ENCODE results near the gene CFHR3.

Gene CFHR3

DNA sequence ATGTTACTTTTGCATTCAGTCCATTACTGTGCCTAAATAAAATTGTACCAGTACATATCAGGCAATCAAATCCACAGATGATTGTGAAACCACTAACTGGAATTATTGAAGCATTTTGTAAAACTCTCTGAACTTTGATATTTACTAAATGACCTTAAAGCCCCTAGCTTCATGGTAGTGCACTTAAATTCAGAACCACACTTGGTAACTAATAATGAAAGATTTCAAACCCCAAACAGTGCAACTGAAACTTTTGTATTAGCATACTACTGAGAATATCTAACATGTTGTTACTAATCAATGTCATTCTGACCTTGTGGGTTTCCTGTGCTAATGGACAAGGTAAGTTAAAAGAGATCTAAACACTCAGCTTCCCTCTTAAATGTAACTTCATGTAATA, at the start of gene CFHR3:
Gene CFHR3, plus strand, starts transcription at position 238 of the 400 bp plus-strand sequence. Its CDS starts 47 bp downstream, at position 285.
- TF ChIP-seq, protein P1, sequence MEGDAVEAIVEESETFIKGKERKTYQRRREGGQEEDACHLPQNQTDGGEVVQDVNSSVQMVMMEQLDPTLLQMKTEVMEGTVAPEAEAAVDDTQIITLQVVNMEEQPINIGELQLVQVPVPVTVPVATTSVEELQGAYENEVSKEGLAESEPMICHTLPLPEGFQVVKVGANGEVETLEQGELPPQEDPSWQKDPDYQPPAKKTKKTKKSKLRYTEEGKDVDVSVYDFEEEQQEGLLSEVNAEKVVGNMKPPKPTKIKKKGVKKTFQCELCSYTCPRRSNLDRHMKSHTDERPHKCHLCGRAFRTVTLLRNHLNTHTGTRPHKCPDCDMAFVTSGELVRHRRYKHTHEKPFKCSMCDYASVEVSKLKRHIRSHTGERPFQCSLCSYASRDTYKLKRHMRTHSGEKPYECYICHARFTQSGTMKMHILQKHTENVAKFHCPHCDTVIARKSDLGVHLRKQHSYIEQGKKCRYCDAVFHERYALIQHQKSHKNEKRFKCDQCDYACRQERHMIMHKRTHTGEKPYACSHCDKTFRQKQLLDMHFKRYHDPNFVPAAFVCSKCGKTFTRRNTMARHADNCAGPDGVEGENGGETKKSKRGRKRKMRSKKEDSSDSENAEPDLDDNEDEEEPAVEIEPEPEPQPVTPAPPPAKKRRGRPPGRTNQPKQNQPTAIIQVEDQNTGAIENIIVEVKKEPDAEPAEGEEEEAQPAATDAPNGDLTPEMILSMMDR (IDR thresholded peaks at IDR 0.05; ENCODE audit: low read depth, low read length, missing control alignments): no peak
- no peak within 1 kb of the TSS for H3K4me3 ChIP-seq (replicated peaks; ENCODE audit: low read depth, low read length)
- no peak for DNase-seq (ENCODE audit: extremely low read depth, low read depth)

DNA sequence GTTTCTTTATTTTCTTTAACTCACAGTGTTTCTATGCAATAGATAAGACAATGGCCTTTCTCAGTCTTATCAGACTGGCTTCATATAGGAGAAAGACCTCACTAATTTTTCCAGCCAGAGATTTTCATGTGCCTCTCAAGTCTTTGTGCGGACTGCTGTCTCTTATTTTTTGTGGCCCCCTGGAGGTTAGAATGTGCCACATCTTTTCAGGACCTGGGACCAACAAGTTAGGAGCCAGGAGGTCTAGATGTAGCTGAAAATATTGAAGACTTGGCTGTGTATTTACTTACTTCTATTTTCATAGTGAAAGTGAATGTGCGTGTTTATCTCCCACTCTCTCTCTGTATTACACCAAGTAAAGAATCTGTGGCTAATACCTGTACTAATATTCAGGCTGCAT, 42.1 kb upstream of the CFHR3 start:
- TF ChIP-seq, protein P1 (IDR thresholded peaks at IDR 0.05; ENCODE audit: low read depth, low read length, missing control alignments): peak; percentile 29
- no peak overlapping the region for H3K4me3 ChIP-seq (replicated peaks; ENCODE audit: low read depth, low read length)
- DNase-seq (ENCODE audit: extremely low read depth, low read depth): no peak

DNA sequence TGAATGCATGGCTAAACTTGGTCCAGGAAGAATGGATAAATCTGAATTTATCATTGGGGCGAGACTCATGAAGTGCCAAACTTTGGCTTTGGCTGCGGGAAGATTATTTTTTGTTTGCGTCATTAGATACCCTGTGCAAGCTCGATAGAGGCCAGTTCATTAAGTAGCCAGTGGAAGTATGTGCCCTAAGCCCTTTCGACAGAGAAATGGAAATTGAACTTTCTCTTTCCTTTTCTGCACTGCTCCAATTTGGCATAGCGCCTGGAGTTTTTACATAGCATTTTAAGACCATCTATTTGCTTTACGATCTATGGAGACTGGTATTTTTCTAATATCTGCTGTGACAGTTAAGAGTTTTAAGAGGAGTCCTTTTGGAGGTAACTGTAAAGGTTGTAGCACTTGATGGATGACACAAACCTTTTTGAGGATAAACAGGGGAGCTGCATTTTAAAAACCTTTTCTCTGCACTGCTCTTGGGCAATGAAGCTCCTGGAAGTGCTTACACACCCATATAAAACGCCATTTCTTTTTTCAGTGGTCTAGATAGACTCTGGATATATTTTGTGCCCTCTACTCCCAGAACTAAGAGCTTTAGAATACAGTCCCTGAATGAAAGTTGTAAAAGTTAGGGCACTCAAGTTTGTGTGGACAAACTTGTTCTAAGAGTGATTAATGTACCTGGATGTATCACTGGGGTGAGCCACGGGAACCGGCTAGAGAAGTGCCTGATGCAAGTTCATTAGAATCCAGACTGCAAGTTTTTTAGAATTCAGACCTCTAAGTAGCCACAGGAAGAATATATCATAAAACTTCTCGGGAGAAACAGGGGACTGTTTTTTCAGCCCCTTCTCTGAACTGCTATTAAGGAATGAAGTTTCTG, 41.3 kb upstream of the CFHR3 start:
- no peak for DNase-seq (ENCODE audit: extremely low read depth, low read depth)
- TF ChIP-seq, protein P1 (IDR thresholded peaks at IDR 0.05; ENCODE audit: low read depth, low read length, missing control alignments): no peak
- no peak overlapping the region for H3K4me3 ChIP-seq (replicated peaks; ENCODE audit: low read depth, low read length)

DNA sequence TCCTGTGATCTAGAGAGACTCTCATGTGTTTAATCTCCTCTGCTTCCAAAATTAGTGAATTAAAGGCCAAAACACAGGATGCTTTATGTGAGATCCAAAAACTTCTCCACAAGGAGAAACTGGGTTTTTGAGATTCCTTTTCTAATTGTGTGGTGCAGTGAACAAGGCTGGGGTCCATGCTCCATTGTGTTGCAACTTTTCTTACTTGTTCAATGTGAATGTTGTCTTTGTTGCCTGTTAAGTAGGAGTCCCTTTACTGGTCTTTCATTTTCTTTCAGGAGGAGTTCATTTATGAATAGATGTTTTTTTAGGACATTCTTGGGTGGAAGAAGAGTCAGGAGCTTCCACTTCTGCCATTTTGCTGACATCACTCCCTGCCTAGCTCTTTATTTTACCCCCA, 40.6 kb upstream of the CFHR3 start:
- TF ChIP-seq, protein P1 (IDR thresholded peaks at IDR 0.05; ENCODE audit: low read depth, low read length, missing control alignments): no peak
- no peak for DNase-seq (ENCODE audit: extremely low read depth, low read depth)
- H3K4me3 ChIP-seq (replicated peaks; ENCODE audit: low read depth, low read length): no peak overlapping the region

DNA sequence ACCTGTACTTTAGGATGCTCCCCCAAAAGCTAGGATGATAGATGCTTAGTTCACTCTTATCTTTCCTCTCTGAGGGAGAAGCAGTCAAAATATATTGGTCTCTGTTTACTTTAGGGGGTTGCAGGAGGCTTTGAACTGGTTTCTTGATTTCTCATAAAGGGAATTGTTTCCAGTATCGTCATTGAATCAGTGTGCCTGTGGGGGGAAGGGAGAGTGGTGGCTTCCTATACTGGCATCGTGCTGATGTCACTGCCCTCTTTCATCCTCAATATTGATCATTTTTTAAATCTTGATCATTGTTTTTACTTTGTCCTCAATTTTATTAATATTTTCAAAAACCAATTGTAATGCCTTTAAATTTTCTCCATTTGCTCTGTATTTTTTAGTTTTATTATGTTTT, 40.2 kb upstream of the CFHR3 start:
- TF ChIP-seq, protein P1 (IDR thresholded peaks at IDR 0.05; ENCODE audit: low read depth, low read length, missing control alignments): no peak
- DNase-seq (ENCODE audit: extremely low read depth, low read depth): no peak

DNA sequence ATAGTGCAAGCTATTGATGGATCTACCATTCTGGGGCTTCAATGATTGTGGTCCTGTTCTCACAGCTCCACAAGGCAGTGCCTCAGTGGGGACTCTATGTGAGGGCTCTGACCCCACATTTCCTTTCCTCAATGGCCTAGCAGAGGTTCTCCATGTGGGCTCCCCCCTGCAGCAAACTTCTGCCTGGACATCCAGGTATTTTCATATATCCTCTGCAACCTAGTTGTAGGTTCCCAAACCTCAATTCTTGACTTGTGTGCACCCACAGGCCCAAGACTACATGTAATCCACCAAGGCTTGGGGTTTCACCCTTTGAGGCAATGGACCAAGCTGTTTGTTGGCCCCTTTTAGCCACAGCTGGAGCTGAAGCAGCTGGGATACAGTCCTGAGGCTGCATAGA, 35.9 kb upstream of the CFHR3 start:
- TF ChIP-seq, protein P1 (IDR thresholded peaks at IDR 0.05; ENCODE audit: low read depth, low read length, missing control alignments): no peak
- H3K4me3 ChIP-seq (replicated peaks; ENCODE audit: low read depth, low read length): no peak overlapping the region
- no peak for DNase-seq (ENCODE audit: extremely low read depth, low read depth)

More for the DNA sequence above, 40.2 kb upstream of the CFHR3 start:
- H3K4me3 ChIP-seq (replicated peaks; ENCODE audit: low read depth, low read length): no peak overlapping the region

Data from HFF-Myc (cell line).